IPS-20b (cell line): ENCODE measurements around the gene KRTCAP3.
A peak's percentile ranks its signal among the peaks of the same experiment; 100 is the strongest.
"Not testable (repeated sequence)": the region's sequence is repeated elsewhere in the genome, so short reads cannot be mapped to it uniquely, and the experiment has no call there.

Source experiments
- H3K27ac ChIP-seq: one replicate; pipeline ENCODE4 v1.5.1; 2013; ENCODE audit warnings: low read length
- H3K27me3 ChIP-seq: 2 replicates; pipeline ENCODE4 v1.6.1; 2013; ENCODE audit warnings: mild to moderate bottlenecking, low read length, inconsistent platforms; ENCODE audit not compliant: insufficient read depth
- H3K36me3 ChIP-seq: 2 replicates; pipeline ENCODE4 v1.6.1; 2013; ENCODE audit warnings: low read depth, mild to moderate bottlenecking, inconsistent platforms, low read length, moderate library complexity; ENCODE audit not compliant: insufficient read depth
- H3K4me1 ChIP-seq: 2 replicates; pipeline ENCODE4 v1.6.1; 2013; ENCODE audit warnings: mild to moderate bottlenecking, control low read depth, inconsistent platforms, low read length, moderate library complexity; ENCODE audit not compliant: insufficient read depth
- H3K4me3 ChIP-seq: 2 replicates; pipeline ENCODE4 v1.5.1; 2013; ENCODE audit warnings: mild to moderate bottlenecking, low read length, inconsistent platforms
- H3K9ac ChIP-seq: 2 replicates; pipeline ENCODE4 v1.6.1; 2013; ENCODE audit warnings: low read depth, mild to moderate bottlenecking, inconsistent platforms, low read length, moderate library complexity
- H3K9me3 ChIP-seq: 2 replicates; pipeline ENCODE4 v1.6.1; 2013; ENCODE audit warnings: mild to moderate bottlenecking, low read depth, low read length, inconsistent platforms; ENCODE audit not compliant: insufficient read depth

The KRTCAP3 gene

DNA sequence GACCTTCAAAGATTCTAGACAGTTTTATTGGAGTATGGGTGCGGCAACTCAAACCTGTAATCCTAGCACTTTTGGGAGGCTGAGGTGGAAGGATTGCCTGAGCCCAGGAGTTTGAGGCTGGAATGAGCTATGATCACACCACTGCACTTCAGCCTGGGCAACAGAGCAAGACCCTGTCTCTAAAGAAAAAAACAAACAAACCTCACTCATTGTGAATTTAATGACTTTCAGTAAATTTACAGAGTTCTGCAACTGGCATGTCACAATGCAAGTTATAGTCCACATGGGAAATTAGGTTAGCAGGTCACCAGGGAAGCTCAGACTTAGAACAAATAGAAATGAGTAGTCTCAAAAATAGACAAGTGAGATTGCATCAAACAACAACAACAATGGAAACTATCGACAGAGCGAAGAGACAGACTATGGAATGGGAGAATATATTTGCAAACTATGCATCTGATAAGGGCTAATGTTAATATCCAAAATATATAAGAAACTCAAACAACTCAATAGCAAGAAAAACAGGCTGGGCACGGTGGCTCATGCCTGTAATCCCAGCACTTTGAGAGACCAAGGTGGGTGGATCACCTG lies 20.4 kb upstream of the KRTCAP3 start:
- no peak overlapping the region for H3K27ac ChIP-seq
- H3K4me3 ChIP-seq, result no peak overlapping the region

DNA sequence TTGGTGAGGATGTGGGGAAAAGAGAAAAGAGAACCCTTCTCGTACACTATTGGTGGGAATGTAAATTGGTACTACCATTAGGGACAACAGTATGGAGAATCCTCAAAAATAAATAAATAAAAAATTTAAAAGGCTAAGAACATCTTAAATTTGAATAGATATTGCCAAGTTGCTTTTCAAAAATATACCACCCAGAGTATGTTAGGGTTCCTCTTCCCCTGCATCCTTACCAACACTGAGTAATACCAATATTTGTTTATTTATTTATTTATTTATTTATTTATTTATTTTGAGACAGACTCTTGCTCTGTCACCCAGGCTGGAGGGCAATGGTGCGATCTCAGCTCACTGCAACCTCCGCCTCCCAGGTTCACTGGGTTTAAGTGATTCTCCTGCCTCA lies 19.2 kb upstream of the KRTCAP3 start:
- Histone ChIP-seq H3K27ac (no peak overlapping the region), H3K36me3 (no peaks in the 10 kb centered on the region), H3K27me3 (no peaks in the 10 kb centered on the region), H3K9me3 (no peaks in the 10 kb centered on the region), H3K4me1 (peaks cover 4% of the 10 kb centered on the region; the same call in 1 of the 2 replicates), H3K4me3 (no peak overlapping the region), H3K9ac (no peak overlapping the region)

More for the DNA sequence above, 20.4 kb upstream of the KRTCAP3 start:
- Histone ChIP-seq H3K36me3 (no peaks in the 10 kb centered on the region), H3K27me3 (no peaks in the 10 kb centered on the region), H3K9me3 (no peaks in the 10 kb centered on the region), H3K4me1 (no peaks in the 10 kb centered on the region), H3K9ac (no peak overlapping the region)

DNA sequence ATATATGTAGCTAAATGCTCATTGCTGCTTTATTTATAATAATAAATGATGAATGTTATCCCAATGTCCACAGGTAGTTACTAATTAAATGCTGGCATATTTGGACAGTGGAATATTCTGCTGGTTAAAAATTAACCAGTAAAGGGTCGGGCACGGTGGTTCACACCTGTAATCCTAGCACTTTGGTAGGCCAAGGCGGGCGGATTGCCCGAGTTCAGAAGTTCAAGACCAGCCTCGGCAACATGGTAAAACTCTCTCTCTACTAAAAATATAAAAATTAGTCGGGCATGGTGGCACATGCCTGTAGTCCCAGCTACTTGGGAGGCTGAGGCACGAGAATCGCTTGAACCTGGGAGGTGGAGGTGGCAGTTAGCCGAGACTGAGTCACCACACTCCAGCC lies 17.1 kb upstream of the KRTCAP3 start:
- H3K9ac ChIP-seq, H3K4me3 ChIP-seq, H3K27ac ChIP-seq, H3K27me3 ChIP-seq, H3K36me3 ChIP-seq, H3K4me1 ChIP-seq, H3K9me3 ChIP-seq: not testable (repeated sequence)

- Histone ChIP-seq H3K9ac (peak overlapping the region; percentile 80), H3K36me3 (no peaks in the 10 kb centered on the region), H3K9me3 (no peaks in the 10 kb centered on the region), H3K4me3 (peak overlapping the region; percentile 87), H3K27ac (peak overlapping the region; percentile 17), H3K27me3 (no peaks in the 10 kb centered on the region; the same call in 1 of the 2 replicates), H3K4me1 (peaks cover 9% of the 10 kb centered on the region; the same call in 1 of the 2 replicates)
Observed at GRCh38 chr2:27427863-27428212, 14.3 kb upstream of the KRTCAP3 start.

GRCh38 chr2:27428213-27428977 lies 13.8 kb upstream of the KRTCAP3 start, which contains the start of gene NRBP1:
Gene NRBP1, plus strand, starts transcription at chr2:27428631. Its CDS starts 4,643 bp downstream, at chr2:27433274.
- Histone ChIP-seq H3K9me3 (no peaks in the 10 kb centered on the region), H3K4me1 (peaks cover 9% of the 10 kb centered on the region; the same call in 1 of the 2 replicates), H3K4me3 (peak within 1 kb of the TSS; percentile 96), H3K27ac (peak within 1 kb of the TSS; percentile 17), H3K27me3 (no peaks in the 10 kb centered on the region; the same call in 1 of the 2 replicates), H3K9ac (peak within 1 kb of the TSS; percentile 81), H3K36me3 (peaks cover 5% of the 10 kb centered on the region)

GRCh38 chr2:27428978-27429541 lies 13.1 kb upstream of the KRTCAP3 start:
- Histone ChIP-seq H3K9me3 (no peaks in the 10 kb centered on the region), H3K36me3 (peaks cover 12% of the 10 kb centered on the region), H3K27me3 (no peaks in the 10 kb centered on the region; the same call in 1 of the 2 replicates), H3K9ac (peak overlapping the region; percentile 81), H3K4me1 (peaks cover 9% of the 10 kb centered on the region; the same call in 1 of the 2 replicates), H3K4me3 (peak overlapping the region; percentile 96), H3K27ac (no peak overlapping the region)

DNA sequence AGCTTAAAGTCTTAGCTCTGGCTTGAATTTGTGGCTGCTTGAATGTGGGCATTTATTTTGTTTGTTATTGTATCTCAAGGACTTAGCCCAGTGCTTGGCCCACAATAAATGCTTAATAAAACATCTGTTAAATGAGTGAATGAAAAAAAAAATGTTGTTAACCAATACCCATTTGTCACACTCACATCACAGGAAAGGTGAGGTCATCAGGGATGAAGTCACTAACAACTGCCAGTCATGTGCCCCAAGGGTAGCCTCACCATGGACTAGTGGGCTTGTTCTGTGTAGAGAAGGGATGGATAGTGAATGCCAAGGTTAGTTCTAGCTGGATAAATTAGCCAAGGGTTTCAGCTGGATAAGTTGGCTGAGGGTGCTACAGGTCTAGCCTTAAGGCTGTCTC lies 10.8 kb upstream of the KRTCAP3 start:
- H3K9ac ChIP-seq, result no peak overlapping the region
- H3K4me3 ChIP-seq, result no peak overlapping the region
- no peak overlapping the region for H3K27ac ChIP-seq
- H3K36me3 ChIP-seq, result peaks cover 35% of the 10 kb centered on the region
- H3K4me1 ChIP-seq, result peaks cover 9% of the 10 kb centered on the region; the same call in 1 of the 2 replicates
- H3K27me3 ChIP-seq, result no peaks in the 10 kb centered on the region; the same call in 1 of the 2 replicates
- H3K9me3 ChIP-seq, result no peaks in the 10 kb centered on the region

DNA sequence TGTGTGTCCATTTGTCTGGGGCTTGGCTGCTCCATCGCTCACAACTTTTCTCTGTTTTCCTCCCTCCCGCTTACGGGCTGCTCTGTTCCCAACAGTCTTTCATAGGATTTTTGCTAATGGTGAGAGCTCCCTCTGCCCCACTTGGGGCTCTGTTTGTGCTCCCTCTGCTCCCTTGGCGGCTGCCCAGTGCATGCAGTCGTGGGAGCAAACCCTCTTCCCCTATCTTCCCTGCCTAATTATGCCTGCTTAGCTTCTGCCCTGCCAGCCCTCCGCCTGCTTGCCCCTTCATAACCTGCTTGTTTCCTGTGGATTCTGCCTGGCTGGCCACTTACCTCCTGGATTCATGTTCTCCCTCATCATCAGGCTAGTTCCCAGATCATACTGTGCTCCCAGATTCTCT lies 6.6 kb upstream of the KRTCAP3 start:
- H3K9me3 ChIP-seq, result no peaks in the 10 kb centered on the region
- no peak overlapping the region for H3K4me3 ChIP-seq
- H3K4me1 ChIP-seq, result no peaks in the 10 kb centered on the region
- H3K27ac ChIP-seq, result no peak overlapping the region
- peaks cover 65% of the 10 kb centered on the region for H3K36me3 ChIP-seq
- H3K27me3 ChIP-seq, result no peaks in the 10 kb centered on the region
- no peak overlapping the region for H3K9ac ChIP-seq

DNA sequence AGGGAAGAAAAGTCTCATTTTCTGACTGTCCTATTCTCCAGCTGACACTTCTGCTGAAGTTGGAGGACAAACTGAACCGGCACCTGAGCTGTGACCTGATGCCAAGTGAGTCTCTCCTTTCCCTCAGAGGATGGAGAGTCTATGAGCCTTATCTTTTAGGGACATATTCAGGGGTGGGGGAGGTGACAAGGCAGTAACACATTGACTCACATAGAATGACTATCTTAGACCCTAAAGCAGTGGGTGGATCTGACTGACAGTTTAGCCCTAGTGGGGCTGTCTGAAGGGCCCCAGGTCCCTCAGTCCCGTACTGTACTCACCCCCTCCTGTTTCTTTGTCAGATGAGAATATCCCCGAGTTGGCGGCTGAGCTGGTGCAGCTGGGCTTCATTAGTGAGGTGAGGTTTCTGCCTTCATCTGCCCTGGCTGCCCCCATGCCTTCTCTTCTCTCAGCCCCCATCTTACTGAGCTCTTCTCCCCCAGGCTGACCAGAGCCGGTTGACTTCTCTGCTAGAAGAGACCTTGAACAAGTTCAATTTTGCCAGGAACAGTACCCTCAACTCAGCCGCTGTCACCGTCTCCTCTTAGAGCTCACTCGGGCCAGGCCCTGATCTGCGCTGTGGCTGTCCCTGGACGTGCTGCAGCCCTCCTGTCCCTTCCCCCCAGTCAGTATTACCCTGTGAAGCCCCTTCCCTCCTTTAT lies 805 bp upstream of the KRTCAP3 start:
- no peak overlapping the region for H3K27ac ChIP-seq
- no peaks in the 10 kb centered on the region for H3K4me1 ChIP-seq
- no peaks in the 10 kb centered on the region for H3K27me3 ChIP-seq
- H3K9me3 ChIP-seq, result no peaks in the 10 kb centered on the region
- peaks cover 63% of the 10 kb centered on the region for H3K36me3 ChIP-seq
- peak overlapping the region; percentile 16; the same call in 1 of the 2 replicates for H3K4me3 ChIP-seq
- H3K9ac ChIP-seq, result peak overlapping the region; percentile 45; the same call in 1 of the 2 replicates

GRCh38 chr2:27442920-27443282 lies 720 bp downstream of the KRTCAP3 start:
- no peaks in the 10 kb centered on the region for H3K4me1 ChIP-seq
- H3K36me3 ChIP-seq, result peaks cover 57% of the 10 kb centered on the region
- H3K4me3 ChIP-seq, result peak overlapping the region; percentile 66
- no peaks in the 10 kb centered on the region for H3K27me3 ChIP-seq
- no peaks in the 10 kb centered on the region for H3K9me3 ChIP-seq
- no peak overlapping the region for H3K27ac ChIP-seq
- peak overlapping the region; percentile 47; the same call in 1 of the 2 replicates for H3K9ac ChIP-seq

DNA sequence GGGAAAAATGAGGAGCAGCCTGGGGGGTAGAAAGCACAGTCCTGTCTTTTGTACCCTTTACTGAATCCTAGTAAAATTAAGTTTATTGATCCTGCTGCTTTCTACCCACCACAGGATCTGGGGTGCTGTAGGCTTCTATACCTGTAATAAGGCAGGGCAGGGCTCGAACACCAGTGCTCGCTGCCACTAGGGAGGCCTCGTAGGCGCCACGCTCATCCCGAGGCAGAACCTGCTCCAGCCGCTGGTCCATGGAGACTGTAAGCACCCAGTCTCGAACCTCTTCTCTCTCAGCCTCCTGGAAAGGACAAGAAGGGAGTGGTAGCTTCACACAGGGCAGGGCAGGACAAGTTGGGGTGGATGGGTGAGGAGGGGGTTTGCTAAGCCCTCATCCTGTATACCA lies 3.0 kb downstream of the KRTCAP3 start:
- peaks cover 57% of the 10 kb centered on the region for H3K36me3 ChIP-seq
- H3K4me1 ChIP-seq, result no peaks in the 10 kb centered on the region
- H3K27me3 ChIP-seq, result no peaks in the 10 kb centered on the region
- no peak overlapping the region for H3K4me3 ChIP-seq
- H3K9ac ChIP-seq, result no peak overlapping the region
- H3K27ac ChIP-seq, result no peak overlapping the region
- no peaks in the 10 kb centered on the region for H3K9me3 ChIP-seq
